ENCODE data around the gene RAB40C.

Gene RAB40C

GRCh38 chr16:615122-615521 lies 25.3 kb downstream of the RAB40C start:
- TF ChIP-seq CTCF (IDR thresholded peaks at IDR 0.05; ENCODE audit: borderline replicate concordance, insufficient read depth, low read depth, low read length): no peak
- no peak overlapping the region for H3K4me3 ChIP-seq (ENCODE audit: low read depth, low read length)

GRCh38 chr16:616733-617586 lies 27.1 kb downstream of the RAB40C start:
- no peak overlapping the region for H3K4me3 ChIP-seq (ENCODE audit: low read depth, low read length)
- no peak for TF ChIP-seq CTCF (IDR thresholded peaks at IDR 0.05; ENCODE audit: borderline replicate concordance, insufficient read depth, low read depth, low read length)

- no peak for TF ChIP-seq CTCF (IDR thresholded peaks at IDR 0.05; ENCODE audit: borderline replicate concordance, insufficient read depth, low read depth, low read length)
Observed at GRCh38 chr16:617855-618254, 28.0 kb downstream of the RAB40C start.

GRCh38 chr16:619476-620100 lies 29.7 kb downstream of the RAB40C start:
- TF ChIP-seq CTCF (IDR thresholded peaks at IDR 0.05; ENCODE audit: borderline replicate concordance, insufficient read depth, low read depth, low read length): no peak

More at GRCh38 chr16:617855-618254, 28.0 kb downstream of the RAB40C start:
- no peak overlapping the region for H3K4me3 ChIP-seq (ENCODE audit: low read depth, low read length)

GRCh38 chr16:620700-621525 lies 31.0 kb downstream of the RAB40C start:
- no peak for TF ChIP-seq CTCF (IDR thresholded peaks at IDR 0.05; ENCODE audit: borderline replicate concordance, insufficient read depth, low read depth, low read length)
- no peak overlapping the region for H3K4me3 ChIP-seq (ENCODE audit: low read depth, low read length)

More at GRCh38 chr16:619476-620100, 29.7 kb downstream of the RAB40C start:
- H3K4me3 ChIP-seq (ENCODE audit: low read depth, low read length): no peak overlapping the region

- no peak for TF ChIP-seq CTCF (IDR thresholded peaks at IDR 0.05; ENCODE audit: borderline replicate concordance, insufficient read depth, low read depth, low read length)
- H3K4me3 ChIP-seq (ENCODE audit: low read depth, low read length): no peak overlapping the region
Observed at GRCh38 chr16:621526-622105, 31.8 kb downstream of the RAB40C start.

All from GM12875 (cell line).